Muscle of arm (tissue), 12 donors: Measurements from ENCODE around the gene GALNT2. TPM values are rescaled to one million over a fixed set of nuclear protein-coding genes. Genes with fewer than 3 reads are reported as not detected.

Experiments
- DNase-seq: peaks from one replicate; pipeline ENCODE4 v3.0.0-alpha.2; 2013
- polyA plus RNA-seq, 12 donors: library from polyadenylated mRNA; unstranded; fragments of 120-200 nt; gene quantifications; one replicate each; pipeline ENCODE4 v1.2.1, GENCODE V29; 2013; ENCODE audit not compliant: insufficient read length in 12 of 12

GALNT2 gene
- polyA plus RNA-seq, 12 donors, result 49.4 to 79.6 (median 67.4) TPM; not detected in 1

- no peak for DNase-seq
Observed at GRCh38 chr1:230276401-230276800, 209.4 kb downstream of the GALNT2 start.

DNA sequence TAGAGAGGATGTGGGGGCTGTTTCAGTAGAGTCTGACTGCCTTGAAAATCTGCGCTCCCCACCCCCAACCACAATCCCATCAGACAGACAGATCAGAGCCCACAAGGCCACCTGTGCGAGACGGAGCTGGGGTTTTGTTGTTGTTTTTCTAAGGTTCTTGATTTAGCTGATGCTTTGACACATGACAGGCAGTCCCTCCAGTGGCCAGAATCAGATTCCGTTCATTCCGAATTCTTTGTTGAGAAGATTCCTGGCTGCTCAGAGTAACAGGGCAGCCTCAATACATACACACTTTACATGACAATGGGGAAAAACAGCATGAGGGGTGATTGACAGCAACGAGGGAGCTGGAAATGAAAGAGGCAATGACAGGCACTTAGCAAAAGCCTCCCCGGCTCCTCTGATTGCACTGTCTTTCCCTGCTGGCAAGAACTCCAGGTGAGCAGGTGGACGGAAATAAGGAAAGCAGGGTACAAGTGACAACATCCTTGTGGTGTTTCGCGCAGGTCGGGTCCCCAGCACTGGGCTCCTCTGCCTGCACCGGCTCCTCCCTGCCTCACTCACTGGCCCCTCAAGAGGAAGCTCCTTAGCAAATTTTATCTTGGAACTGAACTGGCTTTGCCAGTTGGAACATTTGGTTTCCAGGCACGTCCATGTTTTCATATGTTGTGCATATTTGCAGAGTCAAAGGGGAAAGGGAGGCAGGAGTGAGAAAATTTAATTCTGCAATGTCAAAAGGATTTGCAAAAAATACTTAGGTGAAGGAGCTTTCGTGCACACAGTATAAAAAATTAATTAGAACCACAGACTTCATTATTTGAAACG is 210.4 kb downstream of the GALNT2 start:
- DNase-seq, result no peak

DNA sequence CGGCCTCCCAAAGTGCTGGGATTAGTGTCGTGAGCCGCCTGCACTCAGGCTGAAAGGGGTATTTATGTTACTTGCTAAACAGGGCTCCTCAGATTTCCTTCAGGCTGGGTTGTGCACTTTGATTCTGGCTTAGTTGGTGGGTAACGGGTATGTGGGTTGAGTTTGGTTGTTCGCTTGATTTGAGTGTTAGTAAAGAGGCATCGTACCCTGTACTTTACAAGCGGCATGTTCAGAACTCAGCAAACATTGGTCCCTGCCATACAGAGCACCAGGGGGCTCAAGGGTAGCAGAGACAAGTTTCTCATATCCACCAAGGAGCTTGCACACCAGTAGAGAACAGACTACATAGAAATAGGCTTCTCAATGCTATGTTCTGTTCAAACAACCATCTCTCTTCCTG is 211.3 kb downstream of the GALNT2 start:
- no peak for DNase-seq

GRCh38 chr1:230278871-230279582 is 212.0 kb downstream of the GALNT2 start:
- no peak for DNase-seq

DNA sequence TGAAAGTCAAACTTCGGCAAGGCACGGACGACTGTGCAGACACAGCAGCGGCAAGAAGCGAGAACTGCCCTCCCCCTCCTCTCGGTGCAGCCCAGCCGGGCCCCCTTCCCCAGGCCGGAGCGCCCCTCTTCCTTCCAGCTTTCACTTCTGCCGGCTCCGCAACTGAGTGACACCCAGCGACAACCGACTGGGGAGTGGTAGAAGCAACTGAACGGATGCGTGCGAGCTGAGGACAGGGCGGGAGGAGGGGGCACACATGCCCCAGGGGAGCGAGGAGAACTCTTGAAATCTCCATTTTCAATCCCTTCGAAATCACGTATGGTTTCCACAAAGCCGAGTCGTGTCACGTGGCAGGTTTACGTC is 212.5 kb downstream of the GALNT2 start:
- DNase-seq, result no peak

DNA sequence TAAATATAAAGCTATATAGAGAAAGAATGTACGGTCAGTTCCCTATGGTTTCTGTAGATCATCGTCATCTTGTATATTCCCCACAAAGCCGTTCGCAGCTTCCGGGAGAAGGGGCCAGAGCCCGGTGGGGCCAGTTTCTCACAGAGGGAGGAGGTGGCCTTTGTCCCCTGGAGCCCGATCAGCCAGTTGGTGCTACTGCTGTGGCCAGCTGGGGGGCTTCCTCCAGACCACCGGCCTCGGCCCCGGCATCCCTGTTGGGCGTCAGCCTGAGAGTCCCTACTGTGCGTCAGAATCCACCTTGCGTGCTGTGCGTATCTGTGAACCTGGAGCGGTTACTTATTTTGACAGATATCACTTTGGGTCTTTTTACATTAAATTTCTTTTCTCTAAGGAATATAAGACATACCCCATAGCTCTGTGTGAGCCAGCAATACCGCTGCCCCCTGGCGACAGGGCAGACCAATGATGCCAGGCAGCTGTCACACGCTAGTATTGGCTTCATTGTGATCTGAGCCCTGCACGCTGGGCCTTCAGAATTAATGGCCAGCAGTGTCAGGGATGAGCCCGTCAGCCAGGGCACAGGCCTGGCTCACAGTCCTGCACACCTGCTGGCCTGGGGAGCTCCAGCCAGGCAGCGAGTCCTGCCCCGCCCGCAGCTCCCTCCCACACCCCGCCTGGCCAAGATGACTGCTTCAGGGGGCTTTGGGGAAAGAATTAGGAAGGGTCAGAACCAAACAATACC is 213.2 kb downstream of the GALNT2 start:
- DNase-seq, result no peak

- no peak for DNase-seq
Observed at GRCh38 chr1:230280906-230281413, 213.9 kb downstream of the GALNT2 start.

DNA sequence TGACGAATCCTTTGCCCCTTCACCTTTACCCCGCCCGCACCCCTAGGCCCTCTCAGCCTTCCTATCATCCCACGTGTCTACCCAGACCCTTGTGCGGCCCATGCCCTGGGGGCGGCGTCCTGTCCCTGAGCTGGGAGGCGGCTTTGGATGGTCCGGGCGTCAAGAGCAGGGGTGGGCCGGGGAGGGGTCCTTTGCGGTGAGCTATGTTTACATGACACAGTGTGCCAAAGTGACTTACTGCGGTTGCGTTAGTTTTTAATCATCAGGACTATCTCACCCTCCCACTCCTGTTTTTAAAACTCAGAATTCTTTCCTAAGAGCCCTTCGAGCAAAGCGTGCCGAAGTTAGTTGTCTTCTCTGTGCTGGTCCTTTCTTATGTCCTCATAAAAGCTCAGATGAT is 214.5 kb downstream of the GALNT2 start:
- no peak for DNase-seq

DNA sequence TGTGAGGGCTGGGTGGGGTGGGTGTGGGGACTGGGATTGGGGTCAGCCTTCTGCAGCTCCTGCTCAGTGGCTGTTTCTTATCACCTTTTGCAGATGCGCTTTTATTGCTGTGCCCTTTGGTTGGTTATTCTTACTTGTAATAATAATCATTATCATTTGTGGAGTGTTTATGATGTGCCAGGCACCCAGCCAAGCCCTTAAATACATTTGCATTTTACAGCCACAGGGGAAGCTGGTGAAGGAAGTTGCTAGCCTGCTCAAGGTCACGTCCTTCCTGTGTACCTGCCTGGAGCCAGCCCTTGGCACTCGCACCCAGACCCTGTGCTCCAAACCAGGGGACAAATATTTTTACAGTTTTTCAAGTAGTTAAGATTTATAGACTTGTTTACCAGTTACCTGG is 215.1 kb downstream of the GALNT2 start:
- no peak for DNase-seq

GRCh38 chr1:230283678-230284077 is 216.6 kb downstream of the GALNT2 start:
- no peak for DNase-seq

DNA sequence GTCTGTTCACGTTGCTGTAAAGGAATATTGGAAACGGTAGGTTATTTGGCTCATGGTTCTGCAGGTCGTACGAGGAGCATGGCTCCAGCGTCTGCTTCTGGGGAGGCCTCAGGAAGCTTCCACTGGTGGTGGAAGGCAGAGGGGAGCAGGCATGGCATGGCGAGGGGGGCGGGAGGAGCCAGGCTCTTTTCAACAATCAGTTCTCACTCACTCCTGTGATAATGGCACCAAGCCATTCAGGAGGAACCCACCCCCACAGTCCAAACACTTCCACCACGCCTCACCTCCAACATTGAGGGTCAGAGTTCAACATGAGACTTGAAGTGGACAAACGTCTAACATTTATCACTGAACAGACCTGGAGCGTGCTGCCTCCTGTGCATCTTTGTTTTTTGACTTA is 217.9 kb downstream of the GALNT2 start:
- no peak for DNase-seq

DNA sequence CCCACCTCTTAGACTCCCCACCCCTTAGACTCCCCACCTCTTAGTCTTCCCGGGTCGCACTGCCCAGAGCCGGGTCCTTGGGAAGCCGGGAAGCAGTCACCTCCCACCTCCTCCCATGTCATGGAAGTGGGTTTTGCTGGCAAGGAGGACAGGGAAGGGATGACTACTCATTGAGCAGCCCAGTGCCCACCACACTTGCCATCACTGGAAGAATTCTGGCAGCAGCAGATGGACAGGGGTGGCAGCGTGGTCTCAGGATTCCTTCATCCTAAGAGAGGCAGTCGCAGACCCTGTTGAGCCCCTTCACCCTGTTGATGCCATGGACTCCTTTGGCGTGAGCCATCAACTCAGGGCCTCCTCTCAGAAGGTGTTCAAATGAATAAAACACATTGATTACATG is 218.3 kb downstream of the GALNT2 start:
- no peak for DNase-seq

GRCh38 chr1:230286166-230286889 is 219.3 kb downstream of the GALNT2 start:
- no peak for DNase-seq

- no peak for DNase-seq
Observed at GRCh38 chr1:230286890-230287269, 219.8 kb downstream of the GALNT2 start.

DNA sequence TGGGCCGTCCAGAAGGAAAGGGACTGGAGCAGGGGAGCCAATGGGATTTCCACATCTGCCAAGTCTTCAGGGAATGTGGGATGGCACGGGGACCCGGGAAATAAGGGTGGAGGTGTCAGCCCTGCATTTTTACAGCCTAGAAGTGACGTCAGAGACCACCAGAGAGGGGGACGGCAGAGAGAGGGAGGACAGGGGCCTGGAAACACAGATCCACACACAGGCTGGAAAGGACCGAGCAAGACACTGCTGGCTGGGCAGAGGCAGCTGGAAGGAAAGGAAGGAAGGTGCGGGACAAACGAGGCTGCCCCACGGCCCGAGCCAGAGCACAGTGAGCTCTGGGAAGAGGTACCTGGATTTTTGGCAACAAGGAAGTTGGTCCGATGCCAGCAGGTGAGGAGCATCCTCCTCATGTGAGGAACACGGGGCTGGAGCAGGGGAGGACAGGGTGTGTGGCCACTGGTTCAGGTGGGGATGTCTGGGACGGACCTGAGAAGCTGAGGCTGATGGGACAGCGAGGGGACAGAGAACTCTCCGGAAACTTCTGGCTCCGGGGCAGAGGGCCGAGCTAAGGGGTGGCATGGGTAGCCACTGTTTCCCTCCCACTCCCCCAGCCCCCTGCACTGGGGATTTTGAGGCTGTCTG is 220.8 kb downstream of the GALNT2 start:
- no peak for DNase-seq

GRCh38 chr1:230288641-230289349 is 221.8 kb downstream of the GALNT2 start:
- no peak for DNase-seq

DNA sequence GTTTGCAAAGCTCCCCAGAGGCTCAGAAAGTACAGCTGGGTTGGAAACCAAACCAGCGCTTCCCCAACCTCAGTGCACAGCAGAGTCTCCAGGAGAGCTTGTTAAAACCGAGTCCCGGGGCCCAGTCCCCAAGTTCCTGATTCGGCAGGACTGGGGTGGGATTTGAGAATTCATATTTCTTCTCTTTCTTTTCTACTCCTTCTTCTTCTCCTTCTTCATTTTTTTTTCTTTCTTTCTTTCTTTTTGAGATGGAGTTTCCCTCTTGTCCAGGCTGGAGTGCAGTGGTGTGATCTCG is 222.3 kb downstream of the GALNT2 start:
- DNase-seq, result no peak

GRCh38 chr1:230291731-230292620 is 224.9 kb downstream of the GALNT2 start:
- no peak for DNase-seq

- DNase-seq, result no peak
Observed at GRCh38 chr1:230292689-230293389, 225.8 kb downstream of the GALNT2 start.
